Natural killer cell treated with Interleukin-12 subunit alpha and Interleukin-12 subunit beta and Interleukin-15 and Interleukin-18, amount 100 ng/mL, for 72 hours (primary cell): ENCODE results near the gene TMCO4. TPM values are rescaled to one million over a fixed set of nuclear protein-coding genes. Genes with fewer than 3 reads are reported as not detected.

Experiments used
- ATAC-seq, 2 donors: fragments of 150-1000 bp; cut with Tn5 transposase in 1 of 2; sonication (Bioruptor Pico), chemical (Tn5 transposase) in 1 of 2; 2 replicates each; pipeline ENCODE4 v1.10.0; 2021
- DNase-seq: peaks from one replicate; pipeline ENCODE4 v3.0.0; 2022; ENCODE audit warnings: low spot score
- H3K27ac Mint-ChIP-seq, 2 donors: 1 replicate in 1 of 2; 2 replicates in 1 of 2; pipeline ENCODE4 v1.8.0; 2022; ENCODE audit warnings: mixed read lengths in 2 of 2, mild to moderate bottlenecking in 1 of 2, moderate library complexity in 1 of 2
- H3K27me3 Mint-ChIP-seq, 2 donors: 1 replicate in 1 of 2; 2 replicates in 1 of 2; pipeline ENCODE4 v1.8.0; 2022; ENCODE audit warnings: mixed read lengths in 2 of 2
- H3K36me3 Mint-ChIP-seq: one replicate; pipeline ENCODE4 v1.8.0; 2022; ENCODE audit warnings: mixed read lengths
- H3K4me1 Mint-ChIP-seq, 2 donors: 1 replicate in 1 of 2; 2 replicates in 1 of 2; pipeline ENCODE4 v1.8.0; 2022; ENCODE audit warnings: low read depth in 2 of 2, mixed read lengths in 2 of 2, mild to moderate bottlenecking in 1 of 2
- H3K4me3 Mint-ChIP-seq: one replicate; pipeline ENCODE4 v1.8.0; 2022; ENCODE audit warnings: mixed read lengths
- H3K9me3 Mint-ChIP-seq: 2 replicates; pipeline ENCODE4 v1.8.0; 2022; ENCODE audit warnings: mixed read lengths
- total RNA-seq, 2 donors: library from RNA; stranded (reverse); gene quantifications; one replicate each; pipeline ENCODE4 v1.2.3, GENCODE V29; 2022

Gene TMCO4
- total RNA-seq, 2 donors from 2014 or later, result 11.7 to 20.3 TPM

DNA sequence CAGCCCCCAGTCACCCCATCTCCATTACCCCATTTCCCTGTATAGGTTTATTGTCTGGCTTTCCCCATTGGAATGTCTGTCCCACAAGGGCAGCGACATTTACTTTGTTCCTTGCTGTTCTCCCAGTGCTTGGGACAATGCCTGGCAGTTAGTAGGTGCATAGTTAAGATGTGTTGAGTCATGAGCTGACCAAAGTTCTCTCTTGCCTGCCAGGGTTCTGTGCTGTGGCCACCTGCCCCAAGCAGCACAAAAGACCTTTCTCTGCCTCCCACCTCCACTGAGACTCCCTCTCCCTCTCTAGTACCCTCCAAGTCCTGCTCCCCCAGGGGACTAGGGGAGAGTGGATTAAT is 40.0 kb downstream of the TMCO4 start:
- Mint-ChIP-seq H3K27ac (no peak overlapping the region), H3K4me3 (no peak overlapping the region), H3K36me3 (no peaks in the 10 kb centered on the region), H3K27me3 (no peaks in the 10 kb centered on the region), H3K4me1 (peaks cover 0 to 7% of the 10 kb centered on the region in 2 donors), H3K9me3 (no peaks in the 10 kb centered on the region)
- DNase-seq, result no peak
- ATAC-seq, result no peak

DNA sequence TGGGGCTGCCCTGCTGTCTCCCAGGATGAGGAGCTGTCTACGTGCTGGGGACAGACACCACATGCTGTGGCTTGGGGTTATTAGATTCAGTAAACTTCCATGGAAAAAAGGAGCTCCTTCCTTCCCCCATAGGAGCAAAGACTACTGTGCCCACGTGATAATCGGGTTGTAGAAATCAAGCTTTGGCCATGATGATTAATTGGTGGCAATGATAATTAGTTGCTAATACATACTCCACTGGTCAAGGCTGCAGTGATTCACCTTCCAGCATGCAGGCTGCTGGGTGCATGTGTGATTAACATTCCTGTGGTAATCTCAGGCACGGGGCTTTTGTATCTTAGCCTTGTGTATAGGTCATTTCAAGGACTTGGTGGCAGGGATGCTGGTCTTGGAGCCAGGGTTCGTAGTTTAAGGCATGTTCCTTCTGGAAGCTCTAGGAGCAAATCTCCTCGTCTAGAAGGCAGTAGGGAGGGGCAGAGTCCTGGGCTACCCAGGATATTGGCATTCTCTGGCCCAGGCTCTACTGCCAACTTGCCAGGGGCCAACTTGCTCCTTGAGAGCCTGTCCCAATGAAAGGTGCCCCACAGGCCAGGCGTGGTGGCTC is 41.4 kb downstream of the TMCO4 start:
- no peak for DNase-seq
- Mint-ChIP-seq H3K27ac (no peak overlapping the region), H3K36me3 (no peaks in the 10 kb centered on the region), H3K4me3 (no peak overlapping the region), H3K9me3 (no peaks in the 10 kb centered on the region), H3K27me3 (no peaks in the 10 kb centered on the region), H3K4me1 (peaks cover 0 to 7% of the 10 kb centered on the region in 2 donors)
- ATAC-seq, result no peak

DNA sequence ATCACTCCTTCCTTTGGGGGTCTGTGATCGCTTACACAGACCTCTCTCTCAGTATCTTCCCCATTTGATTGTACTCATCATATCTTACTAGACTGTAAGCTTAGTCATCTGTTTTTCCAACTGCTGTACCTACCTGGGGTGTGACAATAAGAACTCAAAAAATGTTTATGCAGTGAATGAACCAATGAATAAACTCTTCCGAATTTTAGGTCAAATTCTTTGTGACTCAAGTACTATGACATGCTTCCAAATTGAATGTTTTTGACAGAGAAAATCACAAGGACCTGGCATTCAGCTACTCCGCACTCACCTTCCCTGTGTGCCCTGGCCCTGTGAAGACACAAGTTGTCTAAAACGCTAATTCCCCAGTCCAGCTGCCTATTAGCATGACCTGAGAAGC is 42.1 kb downstream of the TMCO4 start:
- H3K9me3 Mint-ChIP-seq, result no peaks in the 10 kb centered on the region
- H3K36me3 Mint-ChIP-seq, result no peaks in the 10 kb centered on the region
- H3K27me3 Mint-ChIP-seq, result no peaks in the 10 kb centered on the region
- H3K4me1 Mint-ChIP-seq, result peaks cover 0 to 7% of the 10 kb centered on the region in 2 donors
- no peak overlapping the region for H3K27ac Mint-ChIP-seq
- ATAC-seq, result no peak
- no peak overlapping the region for H3K4me3 Mint-ChIP-seq
- DNase-seq, result no peak

DNA sequence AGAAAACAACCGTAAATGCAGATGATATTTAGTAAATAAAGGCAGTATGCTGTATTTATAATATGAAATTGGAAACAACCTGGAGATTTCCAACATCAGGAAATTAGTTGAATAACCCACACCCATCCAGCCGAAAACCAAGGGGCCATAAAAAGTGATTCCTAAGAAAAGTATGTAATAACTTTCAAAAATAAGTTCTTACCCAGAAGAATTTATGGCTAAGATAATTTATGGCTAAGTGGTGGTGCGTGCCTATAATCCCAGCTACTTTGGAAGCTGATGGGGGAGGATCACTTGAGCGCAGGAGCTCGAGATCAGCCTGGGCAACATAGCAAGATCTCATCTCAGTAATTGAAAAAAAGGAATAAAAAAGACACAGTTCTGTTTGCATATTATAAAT is 43.2 kb downstream of the TMCO4 start:
- DNase-seq, result no peak
- Mint-ChIP-seq H3K27ac (no peak overlapping the region), H3K36me3 (no peaks in the 10 kb centered on the region), H3K27me3 (no peaks in the 10 kb centered on the region), H3K4me3 (no peak overlapping the region), H3K4me1 (peaks cover 0 to 7% of the 10 kb centered on the region in 2 donors), H3K9me3 (no peaks in the 10 kb centered on the region)
- ATAC-seq, result no peak

DNA sequence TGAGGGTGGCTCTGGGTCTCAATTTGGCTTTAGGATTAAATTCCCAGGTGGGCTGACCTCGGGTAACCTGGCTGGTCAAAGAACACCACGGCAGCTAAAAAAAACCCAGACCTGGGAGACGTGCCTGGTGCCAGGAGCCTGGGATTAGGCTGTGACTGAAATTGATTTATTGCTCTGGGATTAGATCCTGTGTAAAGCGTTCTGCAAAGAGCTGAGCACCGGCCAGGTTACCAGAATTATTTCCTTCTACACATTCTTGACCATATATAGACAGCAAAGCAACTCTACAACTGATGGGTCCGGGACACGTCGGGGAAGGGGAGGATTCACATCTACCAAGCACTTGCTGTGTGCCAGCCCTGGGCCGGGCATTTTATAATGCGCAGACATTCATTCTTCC is 45.2 kb downstream of the TMCO4 start:
- no peak overlapping the region for H3K27ac Mint-ChIP-seq
- no peak for ATAC-seq
- peaks cover 0 to 4% of the 10 kb centered on the region in 2 donors for H3K4me1 Mint-ChIP-seq
- no peaks in the 10 kb centered on the region for H3K9me3 Mint-ChIP-seq
- H3K27me3 Mint-ChIP-seq, result no peaks in the 10 kb centered on the region
- no peaks in the 10 kb centered on the region for H3K36me3 Mint-ChIP-seq
- no peak overlapping the region for H3K4me3 Mint-ChIP-seq
- DNase-seq, result no peak

DNA sequence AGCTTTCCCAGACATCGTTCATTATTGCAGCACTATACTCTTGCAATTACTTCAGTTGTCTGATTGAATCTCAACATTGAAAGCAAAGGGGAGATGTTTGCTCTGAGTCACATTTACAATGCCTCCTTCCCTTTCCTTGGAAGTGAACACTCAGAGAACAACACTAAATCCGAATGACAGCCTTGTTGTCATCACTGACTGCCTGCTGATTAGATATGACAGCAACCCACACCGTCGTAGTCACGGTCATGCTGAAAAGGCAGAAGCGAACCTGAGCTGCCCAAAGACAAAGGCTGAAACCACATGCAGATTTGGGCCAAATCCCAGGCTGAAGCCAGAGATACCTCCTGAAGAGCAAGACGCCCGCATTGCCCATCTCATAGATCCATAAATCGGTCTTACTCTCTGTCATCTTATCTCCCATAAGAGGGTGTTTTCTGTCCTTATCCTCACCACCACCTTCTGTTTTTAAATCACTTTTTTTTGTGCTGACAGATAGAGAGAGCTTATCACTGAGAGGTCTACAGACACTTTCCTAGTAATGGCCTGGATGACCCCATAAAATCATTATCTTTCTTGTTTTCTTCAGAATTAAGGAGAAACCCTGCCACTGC is 47.5 kb downstream of the TMCO4 start:
- Mint-ChIP-seq H3K27me3 (no peaks in the 10 kb centered on the region), H3K9me3 (no peaks in the 10 kb centered on the region), H3K4me1 (no peaks in the 10 kb centered on the region), H3K36me3 (no peaks in the 10 kb centered on the region), H3K27ac (no peak overlapping the region), H3K4me3 (no peak overlapping the region)
- DNase-seq (no peak), ATAC-seq (no peak)

DNA sequence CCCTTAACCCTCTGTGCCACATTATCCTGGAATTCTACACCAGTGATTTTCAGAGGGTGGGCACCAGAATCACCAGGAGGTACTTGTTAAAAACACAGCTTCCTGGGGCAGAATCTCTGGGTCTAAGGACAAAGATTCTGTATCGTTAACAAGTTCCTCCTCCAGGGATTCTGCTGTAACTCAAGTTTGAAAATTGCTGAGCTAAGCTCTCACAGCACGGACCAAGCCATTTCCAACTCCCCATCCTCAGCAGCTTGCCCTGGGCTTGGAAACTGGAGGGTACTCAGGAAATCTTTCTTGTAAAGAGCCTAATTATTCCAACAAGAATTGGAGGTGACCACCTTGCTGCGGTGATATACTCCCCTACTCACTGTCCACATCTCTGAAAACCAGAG is 48.8 kb downstream of the TMCO4 start:
- H3K27ac Mint-ChIP-seq, result no peak overlapping the region
- H3K27me3 Mint-ChIP-seq, result no peaks in the 10 kb centered on the region
- no peaks in the 10 kb centered on the region for H3K9me3 Mint-ChIP-seq
- ATAC-seq (no peak), DNase-seq (no peak)
- no peak overlapping the region for H3K4me3 Mint-ChIP-seq
- no peaks in the 10 kb centered on the region for H3K36me3 Mint-ChIP-seq
- H3K4me1 Mint-ChIP-seq, result no peaks in the 10 kb centered on the region

DNA sequence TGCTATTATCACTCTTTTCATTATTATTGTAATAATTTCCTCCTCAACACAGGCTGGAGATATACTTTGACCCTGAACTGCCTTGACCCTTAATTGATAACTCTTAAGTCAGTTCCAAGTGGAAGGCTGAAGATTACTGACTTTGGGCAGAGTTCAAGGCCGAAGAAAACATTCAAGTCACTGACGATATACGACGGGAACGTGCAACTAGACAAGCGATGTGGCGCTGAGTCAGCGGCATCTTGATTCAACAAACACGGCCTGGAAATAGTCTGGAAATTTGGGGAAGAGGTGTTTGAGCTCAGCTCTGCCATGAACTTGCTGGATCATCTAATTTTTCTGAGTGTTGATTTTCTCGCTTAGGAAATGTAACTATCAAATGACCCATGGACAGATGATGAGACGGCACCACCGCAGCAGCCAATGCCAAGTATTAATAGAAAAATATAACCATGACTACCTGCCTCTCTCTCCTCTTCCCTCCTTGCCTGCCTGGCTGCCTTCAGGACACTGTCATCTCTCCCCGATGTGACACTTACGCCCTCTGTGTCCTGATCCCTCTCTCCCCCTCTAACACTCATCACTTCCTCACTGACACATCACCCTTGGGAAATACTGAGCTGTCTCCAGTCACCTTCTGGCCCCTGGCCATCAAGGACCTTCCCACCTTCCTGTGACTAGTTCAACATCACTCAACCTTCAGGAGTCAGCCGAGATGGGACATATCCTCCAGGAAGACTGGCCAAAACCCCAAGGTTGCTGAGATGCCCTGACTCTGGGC is 49.4 kb downstream of the TMCO4 start:
- Mint-ChIP-seq H3K4me1 (no peaks in the 10 kb centered on the region), H3K9me3 (no peaks in the 10 kb centered on the region), H3K27me3 (no peaks in the 10 kb centered on the region), H3K4me3 (no peak overlapping the region), H3K36me3 (no peaks in the 10 kb centered on the region), H3K27ac (no peak overlapping the region)
- ATAC-seq (no peak), DNase-seq (no peak)

DNA sequence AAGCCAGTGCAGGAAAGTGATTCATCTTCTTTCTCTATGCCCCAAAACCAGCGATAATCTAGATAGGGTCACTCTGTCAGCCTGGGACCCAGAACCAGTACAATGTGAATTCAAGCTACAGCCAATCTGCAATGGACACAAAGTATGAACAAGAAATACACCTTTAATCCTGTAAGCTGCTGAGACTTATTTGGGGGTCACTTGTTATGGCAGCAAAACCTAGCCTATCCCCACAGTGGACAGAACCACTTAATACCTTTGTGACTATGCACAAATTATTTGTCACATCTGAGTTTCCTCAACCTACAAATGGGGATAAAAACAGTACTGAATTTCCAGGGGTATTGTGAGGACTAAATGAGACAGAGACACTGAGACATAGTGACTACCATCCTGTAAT is 50.0 kb downstream of the TMCO4 start:
- Mint-ChIP-seq H3K9me3 (no peaks in the 10 kb centered on the region), H3K4me3 (no peak overlapping the region), H3K36me3 (no peaks in the 10 kb centered on the region), H3K4me1 (no peaks in the 10 kb centered on the region), H3K27ac (no peak overlapping the region), H3K27me3 (no peaks in the 10 kb centered on the region)
- DNase-seq (no peak), ATAC-seq (no peak)

DNA sequence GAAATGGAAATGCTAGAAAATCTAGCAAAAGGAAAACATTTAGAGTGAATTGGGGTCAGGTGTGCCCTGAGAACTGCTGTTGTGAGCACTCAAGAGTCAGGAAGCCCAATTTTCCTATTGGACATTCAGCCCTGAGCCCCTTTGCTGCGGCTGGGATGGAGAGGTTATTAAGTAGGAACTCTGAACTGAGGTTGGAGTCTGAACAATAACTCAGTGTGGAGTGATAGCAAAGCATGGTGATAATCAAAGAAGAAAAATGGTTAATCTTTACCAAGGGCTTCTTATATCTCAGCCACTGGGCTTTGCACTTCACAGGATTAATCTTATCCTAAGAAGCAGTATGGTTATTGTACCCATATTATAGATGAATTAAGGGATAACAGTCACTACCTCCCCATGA is 52.0 kb downstream of the TMCO4 start:
- H3K4me3 Mint-ChIP-seq, result no peak overlapping the region
- H3K27ac Mint-ChIP-seq, result no peak overlapping the region
- DNase-seq (no peak), ATAC-seq (no peak)
- H3K27me3 Mint-ChIP-seq, result no peaks in the 10 kb centered on the region
- no peaks in the 10 kb centered on the region for H3K4me1 Mint-ChIP-seq
- H3K9me3 Mint-ChIP-seq, result no peaks in the 10 kb centered on the region
- H3K36me3 Mint-ChIP-seq, result no peaks in the 10 kb centered on the region

DNA sequence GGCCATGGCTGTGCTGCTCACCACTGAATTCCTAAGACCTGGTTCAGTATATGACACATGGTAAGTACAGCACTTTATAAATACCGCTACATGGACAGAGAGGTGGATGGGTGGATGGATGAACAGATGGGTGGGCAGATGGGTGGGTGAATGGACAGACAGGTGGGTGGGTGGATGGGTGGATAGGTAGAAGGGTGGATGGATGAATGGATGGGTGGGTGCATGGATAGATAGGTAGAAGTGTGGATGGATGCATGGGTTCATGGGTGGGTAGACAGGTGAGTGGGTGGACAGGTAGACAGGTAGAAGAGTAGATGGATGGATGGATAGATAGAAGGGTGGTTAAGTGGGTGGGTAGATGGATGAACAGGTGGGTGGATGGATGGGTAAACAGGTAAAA is 54.8 kb downstream of the TMCO4 start:
- ATAC-seq (no peak), DNase-seq (no peak)
- H3K27ac Mint-ChIP-seq, result no peak overlapping the region
- no peak overlapping the region for H3K4me3 Mint-ChIP-seq
- H3K9me3 Mint-ChIP-seq, result no peaks in the 10 kb centered on the region
- H3K36me3 Mint-ChIP-seq, result no peaks in the 10 kb centered on the region
- no peaks in the 10 kb centered on the region for H3K4me1 Mint-ChIP-seq
- no peaks in the 10 kb centered on the region for H3K27me3 Mint-ChIP-seq

DNA sequence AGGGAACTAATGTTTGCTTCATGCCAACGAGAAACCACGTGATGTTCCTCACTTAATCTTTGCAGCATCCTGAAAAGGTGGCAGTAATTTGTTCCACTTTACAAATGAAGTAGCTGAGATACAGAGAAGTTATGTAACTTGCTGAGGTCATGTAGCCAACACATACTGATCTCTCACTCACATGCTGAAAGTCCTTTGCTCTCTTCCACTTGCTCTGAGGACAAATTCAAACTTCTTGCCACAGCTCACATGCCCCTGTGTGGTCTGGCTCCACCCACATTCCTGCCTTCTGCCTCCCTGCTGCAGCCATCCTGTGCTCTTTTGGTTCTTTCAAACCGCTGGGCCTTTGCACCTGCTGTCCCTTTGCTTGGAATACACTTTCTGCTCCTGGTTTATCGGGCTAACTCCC is 55.4 kb downstream of the TMCO4 start:
- H3K36me3 Mint-ChIP-seq, result no peaks in the 10 kb centered on the region
- ATAC-seq, result no peak

DNA sequence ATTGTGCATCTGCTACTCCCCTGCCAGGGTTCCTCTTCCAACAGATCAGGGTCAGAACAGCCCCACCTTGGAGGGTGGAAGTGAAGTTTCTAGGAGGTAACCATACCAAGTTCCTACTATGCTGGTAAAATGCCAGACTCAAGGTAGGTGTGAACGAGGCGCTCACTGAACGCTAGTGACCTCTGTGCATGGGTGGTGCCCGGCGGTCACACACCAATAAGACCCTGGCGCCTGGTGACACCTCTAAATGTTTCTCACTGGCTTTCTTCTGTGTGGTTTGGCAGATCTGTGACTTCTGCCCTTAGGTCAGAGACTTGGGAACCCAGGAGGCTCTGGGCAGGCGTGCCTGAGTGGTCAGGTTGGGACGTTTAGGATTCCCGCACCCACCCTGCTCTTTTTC is 55.9 kb downstream of the TMCO4 start:
- ATAC-seq (no peak), DNase-seq (no peak)
- Mint-ChIP-seq H3K4me1 (no peaks in the 10 kb centered on the region), H3K4me3 (no peak overlapping the region), H3K27ac (no peak overlapping the region), H3K27me3 (no peaks in the 10 kb centered on the region), H3K9me3 (no peaks in the 10 kb centered on the region), H3K36me3 (no peaks in the 10 kb centered on the region)

More for the DNA sequence above, 55.4 kb downstream of the TMCO4 start:
- H3K4me3 Mint-ChIP-seq, result no peak overlapping the region
- no peaks in the 10 kb centered on the region for H3K9me3 Mint-ChIP-seq
- no peak overlapping the region for H3K27ac Mint-ChIP-seq
- H3K27me3 Mint-ChIP-seq, result no peaks in the 10 kb centered on the region
- no peaks in the 10 kb centered on the region for H3K4me1 Mint-ChIP-seq
- no peak for DNase-seq

DNA sequence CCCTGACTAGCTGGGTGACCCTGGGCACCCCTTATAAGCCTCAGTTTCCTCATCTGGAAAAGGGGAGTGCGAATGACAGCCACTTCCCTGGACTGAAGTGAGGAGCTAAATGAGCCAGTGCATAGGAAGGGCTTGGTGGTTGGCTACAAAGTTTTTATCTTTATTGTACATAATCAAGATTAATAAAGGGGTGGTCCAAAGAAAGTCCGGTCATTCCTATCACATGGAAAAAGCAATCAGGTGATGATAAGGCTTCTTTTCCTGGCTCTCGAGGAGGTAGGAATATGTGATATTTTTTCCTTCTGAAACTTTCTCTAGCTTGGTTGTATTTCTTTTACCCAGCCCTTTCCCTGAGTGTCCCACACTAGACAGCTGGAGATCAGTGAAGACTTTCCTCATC is 56.5 kb downstream of the TMCO4 start:
- ATAC-seq, result no peak
- no peak for DNase-seq
- Mint-ChIP-seq H3K36me3 (no peaks in the 10 kb centered on the region), H3K4me1 (no peaks in the 10 kb centered on the region), H3K9me3 (no peaks in the 10 kb centered on the region), H3K4me3 (no peak overlapping the region), H3K27me3 (no peaks in the 10 kb centered on the region), H3K27ac (no peak overlapping the region)
